MG63 (cell line): ENCODE results near the gene SLC16A8. TPM values are rescaled to one million over a fixed set of nuclear protein-coding genes. Genes with fewer than 3 reads are reported as not detected.
"Not testable (repeated sequence)": the region's sequence is repeated elsewhere in the genome, so short reads cannot be mapped to it uniquely, and the experiment has no call there.

Source experiments
- DNase-seq: peaks from one replicate; pipeline ENCODE4 v3.0.0-alpha.2; 2020
- H3K27me3 ChIP-seq: fragments of 250-450 bp; sonication (Bioruptor Pico); 2 replicates; pipeline ENCODE4 v1.5.1; 2020; ENCODE audit warnings: mild to moderate bottlenecking, moderate library complexity
- H3K36me3 ChIP-seq: fragments of 250-450 bp; sonication (Bioruptor Pico); 2 replicates; pipeline ENCODE4 v1.5.1; 2020; ENCODE audit warnings: mild to moderate bottlenecking, moderate library complexity
- H3K4me3 ChIP-seq: fragments of 250-450 bp; sonication (Bioruptor Pico); 2 replicates; pipeline ENCODE4 v1.5.1; 2020; ENCODE audit warnings: mild to moderate bottlenecking, moderate library complexity
- H3K9me3 ChIP-seq: fragments of 250-450 bp; sonication (Bioruptor Pico); 2 replicates; pipeline ENCODE4 v1.5.1; 2020; ENCODE audit warnings: mild to moderate bottlenecking, moderate library complexity
- total RNA-seq: library from RNA; depleted of rRNA; stranded (reverse); fragments of >200 nt; shearing (Covaris generic); gene quantifications from 2 replicates; pipeline ENCODE4 v1.2.3, GENCODE V29; 2014; ENCODE audit warnings: low replicate concordance

Gene SLC16A8
- total RNA-seq, 1 experiment from 2014 or later: not detected

DNA sequence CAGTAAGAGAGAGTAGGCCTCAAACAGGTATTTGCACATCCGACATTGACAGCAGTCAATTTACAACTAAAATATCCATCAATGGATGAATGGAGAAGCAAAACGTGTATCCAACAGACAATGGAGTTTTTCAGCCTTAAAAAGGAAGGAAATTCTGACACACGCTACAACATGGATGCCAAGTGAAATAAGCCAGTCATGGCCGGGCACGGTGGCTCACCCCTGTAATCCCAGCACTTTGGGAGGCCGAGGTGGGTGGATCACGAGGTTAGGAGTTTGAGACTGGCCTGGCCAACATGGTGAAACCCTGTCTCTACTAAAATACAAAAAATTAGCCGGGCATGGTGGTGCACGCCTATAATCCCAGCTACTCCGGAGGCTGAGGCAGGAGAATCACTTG is 33.6 kb upstream of the SLC16A8 start:
- H3K36me3 ChIP-seq, H3K9me3 ChIP-seq: not testable (repeated sequence)

DNA sequence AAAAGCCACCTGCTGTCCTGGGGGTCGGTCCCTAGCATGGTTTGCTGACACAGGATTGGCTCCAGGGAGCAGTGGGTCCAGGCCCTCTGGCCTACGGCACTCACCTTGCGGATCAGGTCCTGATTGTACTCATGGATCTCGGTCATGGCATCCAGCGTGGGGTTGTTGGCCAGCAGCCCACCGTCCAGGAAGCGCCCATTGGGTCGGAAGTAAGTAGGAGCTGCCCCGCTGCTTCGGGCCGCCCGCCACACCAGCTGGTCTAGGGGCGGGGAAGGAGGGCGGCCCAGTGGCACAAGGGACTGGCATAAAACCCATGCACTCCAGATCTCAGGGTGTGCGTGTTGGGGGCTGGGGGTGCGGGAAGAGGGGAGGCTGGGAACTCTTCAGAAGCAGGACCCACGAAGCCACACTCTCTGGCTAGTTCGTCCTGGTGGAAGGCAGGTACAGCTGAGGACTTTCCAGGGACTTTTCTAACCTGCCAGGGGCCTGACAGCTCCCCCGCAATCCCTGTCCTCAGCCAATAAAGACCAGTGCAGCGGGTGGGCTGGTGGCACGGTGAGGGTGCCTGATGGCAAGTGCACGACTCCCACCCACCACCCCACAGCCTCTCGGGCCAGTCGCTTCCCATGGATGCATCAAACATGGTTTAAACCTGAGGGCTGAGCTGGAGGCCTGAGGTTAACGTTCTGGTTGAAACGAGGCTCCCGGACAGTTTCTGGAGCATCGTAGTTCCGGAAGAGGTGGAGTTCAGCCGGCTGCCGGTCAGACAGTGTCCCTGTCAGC is 31.6 kb upstream of the SLC16A8 start:
- no peaks in the 10 kb centered on the region for H3K9me3 ChIP-seq
- DNase-seq: no peak
- H3K27me3 ChIP-seq: no peaks in the 10 kb centered on the region
- H3K36me3 ChIP-seq: no peaks in the 10 kb centered on the region
- H3K4me3 ChIP-seq: no peak overlapping the region

More for the DNA sequence above, 33.6 kb upstream of the SLC16A8 start:
- H3K27me3 ChIP-seq, DNase-seq, H3K4me3 ChIP-seq: not testable (repeated sequence)

- Histone ChIP-seq H3K27me3 (no peaks in the 10 kb centered on the region), H3K9me3 (no peaks in the 10 kb centered on the region)
These were observed 30.8 kb upstream of the SLC16A8 start for GRCh38 chr22:38114484-38115398.

GRCh38 chr22:38112381-38112780 is 28.4 kb upstream of the SLC16A8 start:
- Histone ChIP-seq H3K4me3 (no peak overlapping the region), H3K9me3 (no peaks in the 10 kb centered on the region), H3K36me3 (no peaks in the 10 kb centered on the region), H3K27me3 (no peaks in the 10 kb centered on the region)
- DNase-seq: no peak

More at GRCh38 chr22:38114484-38115398, 30.8 kb upstream of the SLC16A8 start:
- Histone ChIP-seq H3K36me3 (no peaks in the 10 kb centered on the region), H3K4me3 (no peak overlapping the region)
- DNase-seq: peak; percentile 79

GRCh38 chr22:38111925-38112355 is 28.0 kb upstream of the SLC16A8 start:
- H3K4me3 ChIP-seq: no peak overlapping the region
- DNase-seq: no peak
- no peaks in the 10 kb centered on the region for H3K27me3 ChIP-seq
- H3K36me3 ChIP-seq: no peaks in the 10 kb centered on the region
- H3K9me3 ChIP-seq: no peaks in the 10 kb centered on the region

GRCh38 chr22:38110863-38111852 is 27.2 kb upstream of the SLC16A8 start:
- no peaks in the 10 kb centered on the region for H3K36me3 ChIP-seq
- no peak for DNase-seq
- no peaks in the 10 kb centered on the region for H3K9me3 ChIP-seq
- no peaks in the 10 kb centered on the region for H3K27me3 ChIP-seq
- H3K4me3 ChIP-seq: no peak overlapping the region

DNA sequence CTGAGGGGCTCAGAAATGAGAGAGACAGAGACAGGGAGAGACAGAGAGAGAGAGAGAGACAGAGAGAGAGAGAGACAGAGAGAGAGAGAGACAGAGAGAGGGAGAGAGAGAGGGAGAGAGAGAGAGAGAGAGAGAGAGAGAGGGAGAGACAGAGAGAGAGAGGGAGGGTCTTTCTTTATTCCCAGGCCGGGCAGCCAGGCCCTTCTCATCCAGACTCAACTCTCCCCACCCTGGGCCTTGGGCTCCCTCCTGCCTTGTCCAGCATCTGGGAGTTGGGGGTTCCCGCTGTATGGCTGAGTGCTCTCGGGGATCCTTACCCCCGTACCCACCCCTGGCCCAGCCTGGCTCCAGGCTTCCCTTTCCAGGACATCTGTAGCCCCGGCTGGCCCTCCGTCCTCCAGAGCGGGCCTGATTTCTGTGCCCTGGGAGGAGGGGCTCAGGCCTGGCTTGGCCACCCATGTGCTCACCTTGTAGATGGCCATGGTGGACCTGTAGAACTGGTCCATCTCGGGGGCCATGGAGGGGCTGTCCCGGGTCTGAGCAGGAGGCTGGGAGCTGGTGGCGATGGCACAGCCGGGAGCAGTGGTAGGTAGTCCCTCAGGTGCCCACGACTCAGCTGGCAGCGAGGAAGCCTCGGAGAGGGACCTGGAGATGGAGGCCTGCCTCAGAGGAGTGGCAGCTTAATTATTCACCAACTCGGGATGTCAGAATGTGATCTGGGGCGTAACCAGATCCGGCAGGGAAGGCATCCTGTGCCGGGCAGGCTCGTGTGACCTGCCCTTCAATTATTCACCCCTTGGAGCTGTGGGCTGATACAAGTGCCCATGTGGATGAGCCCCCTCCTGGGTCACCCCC is 26.3 kb upstream of the SLC16A8 start, which contains the start of gene BAIAP2L2:
TSS of gene BAIAP2L2 (minus strand) at position 677 of the 855 bp plus-strand sequence. CDS start at position 518, 159 bp downstream.
- no peaks in the 10 kb centered on the region for H3K36me3 ChIP-seq
- H3K27me3 ChIP-seq: no peaks in the 10 kb centered on the region
- no peaks in the 10 kb centered on the region for H3K9me3 ChIP-seq
- DNase-seq: no peak
- H3K4me3 ChIP-seq: no peak within 1 kb of the TSS

- Histone ChIP-seq H3K27me3 (no peaks in the 10 kb centered on the region), H3K9me3 (no peaks in the 10 kb centered on the region), H3K4me3 (no peak overlapping the region), H3K36me3 (no peaks in the 10 kb centered on the region)
- DNase-seq: no peak
These were observed 25.5 kb upstream of the SLC16A8 start for GRCh38 chr22:38109371-38110001.

DNA sequence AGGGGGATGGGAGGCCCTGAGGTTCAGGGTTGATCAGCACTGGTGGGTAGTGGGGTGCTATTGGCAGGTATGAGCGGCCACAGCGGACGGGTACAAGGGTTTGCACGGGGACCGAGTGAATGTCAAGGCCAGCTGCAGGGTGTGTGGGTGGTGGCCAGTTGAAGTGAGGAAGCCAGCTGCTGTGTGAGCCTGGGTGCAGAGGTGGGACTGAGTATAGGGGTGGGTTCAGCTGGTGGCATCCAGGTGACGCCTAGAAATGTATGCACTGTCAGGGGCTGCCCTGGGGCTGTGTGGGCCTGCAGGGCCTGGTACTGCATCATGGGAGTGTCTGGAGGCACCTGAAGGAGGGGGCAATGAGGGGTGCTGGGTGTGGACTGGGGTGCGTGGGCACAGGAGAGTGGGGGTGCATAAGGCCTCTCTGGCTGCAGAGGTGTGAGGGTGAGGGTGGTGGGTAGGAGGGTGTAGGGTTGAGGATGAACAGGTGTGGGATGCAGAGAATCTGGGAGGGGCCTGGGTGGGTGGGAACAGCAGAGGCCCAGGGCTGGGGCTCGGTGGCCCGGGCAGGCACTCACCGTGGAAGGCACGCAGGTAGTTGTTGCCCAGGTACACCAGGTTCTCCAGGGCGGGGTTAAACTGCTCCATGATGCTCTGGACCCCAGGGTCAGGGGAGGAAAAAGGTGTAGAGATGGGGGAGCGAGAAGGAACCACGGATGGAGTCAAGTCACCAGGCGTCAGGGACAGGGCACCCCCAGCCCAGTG is 24.8 kb upstream of the SLC16A8 start:
- Histone ChIP-seq H3K36me3 (no peaks in the 10 kb centered on the region), H3K4me3 (no peak overlapping the region), H3K27me3 (no peaks in the 10 kb centered on the region), H3K9me3 (no peaks in the 10 kb centered on the region)
- no peak for DNase-seq

GRCh38 chr22:38107692-38108515 is 23.9 kb upstream of the SLC16A8 start:
- Histone ChIP-seq H3K36me3 (no peaks in the 10 kb centered on the region), H3K4me3 (no peak overlapping the region), H3K9me3 (no peaks in the 10 kb centered on the region), H3K27me3 (no peaks in the 10 kb centered on the region)
- peak; percentile 39 for DNase-seq

- no peaks in the 10 kb centered on the region for H3K9me3 ChIP-seq
- H3K4me3 ChIP-seq: no peak overlapping the region
- no peak for DNase-seq
- H3K36me3 ChIP-seq: no peaks in the 10 kb centered on the region
- H3K27me3 ChIP-seq: no peaks in the 10 kb centered on the region
These were observed 23.0 kb upstream of the SLC16A8 start for GRCh38 chr22:38106814-38107578.

- Histone ChIP-seq H3K27me3 (no peaks in the 10 kb centered on the region), H3K9me3 (no peaks in the 10 kb centered on the region), H3K36me3 (no peaks in the 10 kb centered on the region), H3K4me3 (no peak overlapping the region)
- DNase-seq: no peak
These were observed 20.1 kb upstream of the SLC16A8 start for GRCh38 chr22:38104084-38104483.

DNA sequence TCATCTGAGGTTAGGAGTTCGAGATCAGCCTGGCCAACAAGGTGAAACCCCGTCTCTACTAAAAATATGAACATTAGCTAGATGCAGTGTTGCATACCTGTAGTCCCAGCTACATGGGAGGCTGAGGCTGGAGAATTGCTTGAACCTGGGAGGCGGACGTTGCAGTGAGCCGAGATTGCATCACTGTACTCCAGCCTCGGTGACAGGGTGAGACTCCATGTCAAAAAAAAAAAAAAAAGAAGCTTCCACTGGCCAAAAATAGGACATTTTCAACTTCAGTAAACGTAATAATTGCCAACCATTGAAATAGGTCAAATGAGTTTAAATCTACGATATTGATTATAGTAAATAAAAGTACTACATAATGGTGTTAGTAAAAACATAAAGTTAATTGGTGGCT is 19.7 kb upstream of the SLC16A8 start:
- no peak overlapping the region for H3K4me3 ChIP-seq
- DNase-seq: no peak
- H3K36me3 ChIP-seq: no peaks in the 10 kb centered on the region
- no peaks in the 10 kb centered on the region for H3K9me3 ChIP-seq
- no peaks in the 10 kb centered on the region for H3K27me3 ChIP-seq
